Measurements from ENCODE around the gene ECM1.

DNA sequence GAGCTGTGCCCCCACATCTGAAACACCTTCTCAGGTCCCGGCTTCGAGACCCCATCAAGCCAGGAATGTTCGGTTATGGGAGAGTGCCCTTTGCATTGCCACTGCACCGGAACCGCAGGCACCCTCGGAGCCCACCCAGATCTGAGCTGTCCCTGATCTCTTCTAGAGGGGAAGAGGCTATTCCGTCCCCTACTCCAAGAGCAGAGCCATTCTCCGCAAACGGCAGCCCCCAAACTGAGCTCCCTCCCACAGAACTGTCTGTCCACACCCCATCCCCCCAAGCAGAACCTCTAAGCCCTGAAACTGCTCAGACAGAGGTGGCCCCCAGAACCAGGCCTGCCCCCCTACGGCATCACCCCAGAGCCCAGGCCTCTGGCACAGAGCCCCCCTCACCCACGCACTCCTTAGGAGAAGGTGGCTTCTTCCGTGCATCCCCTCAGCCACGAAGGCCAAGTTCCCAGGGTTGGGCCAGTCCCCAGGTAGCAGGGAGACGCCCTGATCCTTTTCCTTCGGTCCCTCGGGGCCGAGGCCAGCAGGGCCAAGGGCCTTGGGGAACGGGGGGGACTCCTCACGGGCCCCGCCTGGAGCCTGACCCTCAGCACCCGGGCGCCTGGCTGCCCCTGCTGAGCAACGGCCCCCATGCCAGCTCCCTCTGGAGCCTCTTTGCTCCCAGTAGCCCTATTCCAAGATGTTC lies 45.6 kb downstream of the ECM1 start:
- TF ChIP-seq, protein P1, sequence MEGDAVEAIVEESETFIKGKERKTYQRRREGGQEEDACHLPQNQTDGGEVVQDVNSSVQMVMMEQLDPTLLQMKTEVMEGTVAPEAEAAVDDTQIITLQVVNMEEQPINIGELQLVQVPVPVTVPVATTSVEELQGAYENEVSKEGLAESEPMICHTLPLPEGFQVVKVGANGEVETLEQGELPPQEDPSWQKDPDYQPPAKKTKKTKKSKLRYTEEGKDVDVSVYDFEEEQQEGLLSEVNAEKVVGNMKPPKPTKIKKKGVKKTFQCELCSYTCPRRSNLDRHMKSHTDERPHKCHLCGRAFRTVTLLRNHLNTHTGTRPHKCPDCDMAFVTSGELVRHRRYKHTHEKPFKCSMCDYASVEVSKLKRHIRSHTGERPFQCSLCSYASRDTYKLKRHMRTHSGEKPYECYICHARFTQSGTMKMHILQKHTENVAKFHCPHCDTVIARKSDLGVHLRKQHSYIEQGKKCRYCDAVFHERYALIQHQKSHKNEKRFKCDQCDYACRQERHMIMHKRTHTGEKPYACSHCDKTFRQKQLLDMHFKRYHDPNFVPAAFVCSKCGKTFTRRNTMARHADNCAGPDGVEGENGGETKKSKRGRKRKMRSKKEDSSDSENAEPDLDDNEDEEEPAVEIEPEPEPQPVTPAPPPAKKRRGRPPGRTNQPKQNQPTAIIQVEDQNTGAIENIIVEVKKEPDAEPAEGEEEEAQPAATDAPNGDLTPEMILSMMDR (IDR thresholded peaks at IDR 0.05; ENCODE audit: poor library complexity), result no peak
- TF ChIP-seq EZH2 (IDR thresholded peaks at IDR 0.05; ENCODE audit: borderline replicate concordance) (no peak), EZH2phosphoT487 (IDR thresholded peaks at IDR 0.05; ENCODE audit: low read depth, severe bottlenecking, unreplicated experiment) (no peak)
